Measurements from ENCODE around the gene ASS1.

The ASS1 gene

GRCh38 chr9:130500340-130501180 lies 55.8 kb downstream of the ASS1 start:
- peak in 1 of 2 experiments; percentile 44 for DNase-seq

- no peak for DNase-seq
Observed at GRCh38 chr9:130501639-130502038, 56.9 kb downstream of the ASS1 start.

GRCh38 chr9:130508218-130508617 lies 63.5 kb downstream of the ASS1 start:
- DNase-seq, result no peak

- no peak for DNase-seq
Observed at GRCh38 chr9:130512199-130512598, 67.4 kb downstream of the ASS1 start.

GRCh38 chr9:130513078-130513477 lies 68.3 kb downstream of the ASS1 start:
- DNase-seq, result no peak

GRCh38 chr9:130518233-130518632 lies 73.5 kb downstream of the ASS1 start:
- DNase-seq, result peak in 1 of 2 experiments; percentile 21

GRCh38 chr9:130518943-130519799 lies 74.4 kb downstream of the ASS1 start:
- DNase-seq, result peak in 1 of 2 experiments; percentile 64

GRCh38 chr9:130519927-130520326 lies 75.2 kb downstream of the ASS1 start:
- no peak for DNase-seq

- no peak for DNase-seq
Observed at GRCh38 chr9:130521715-130522114, 77.0 kb downstream of the ASS1 start.

GRCh38 chr9:130522233-130522808 lies 77.6 kb downstream of the ASS1 start:
- DNase-seq, result peak in 1 of 2 experiments; percentile 29

GRCh38 chr9:130523921-130524320 lies 79.2 kb downstream of the ASS1 start:
- no peak for DNase-seq

- DNase-seq, result no peak
Observed at GRCh38 chr9:130526193-130526853, 81.6 kb downstream of the ASS1 start.

- DNase-seq, result no peak
Observed at GRCh38 chr9:130526854-130527650, 82.3 kb downstream of the ASS1 start.

- DNase-seq, result no peak
Observed at GRCh38 chr9:130527651-130528310, 83.0 kb downstream of the ASS1 start.

- no peak for DNase-seq
Observed at GRCh38 chr9:130528674-130529073, 83.9 kb downstream of the ASS1 start.

- DNase-seq, result peak in 1 of 2 experiments; percentile 13
Observed at GRCh38 chr9:130530938-130531337, 86.2 kb downstream of the ASS1 start.

- no peak for DNase-seq
Observed at GRCh38 chr9:130531670-130532069, 86.9 kb downstream of the ASS1 start.

- no peak for DNase-seq
Observed at GRCh38 chr9:130532426-130533080, 87.8 kb downstream of the ASS1 start.

GRCh38 chr9:130535818-130536521 lies 91.2 kb downstream of the ASS1 start:
- no peak for DNase-seq

GRCh38 chr9:130536701-130537107 lies 91.9 kb downstream of the ASS1 start:
- DNase-seq, result no peak

All from NCI-H446 (cell line).